ENCODE measurements around the gene ICE2.

GRCh38 chr15:60496853-60497252, 17.9 kb upstream of the ICE2 start:
- TF ChIP-seq CTCF (conservative IDR thresholded peaks at IDR 0.05; ENCODE audit: low read depth, low read length) (no peak), POLR2A (IDR thresholded peaks at IDR 0.05; ENCODE audit: low read depth, low read length) (no peak), RAD21 (IDR thresholded peaks at IDR 0.05; ENCODE audit: low read length) (no peak), MXI1 (IDR thresholded peaks at IDR 0.05; ENCODE audit: borderline replicate concordance, low read depth, low read length) (no peak), SMC3 (IDR thresholded peaks at IDR 0.05; ENCODE audit: low read depth, low read length) (no peak), MAFK (IDR thresholded peaks at IDR 0.05; ENCODE audit: low read depth, low read length) (no peak), USF2 (IDR thresholded peaks at IDR 0.05; ENCODE audit: low read depth, low read length) (no peak)

Measured in IMR-90 (cell line).